ENCODE results near the gene KCNB1.

GRCh38 chr20:49523767-49524360 is 41.4 kb upstream of the KCNB1 start:
- TF ChIP-seq GABPA (IDR thresholded peaks at IDR 0.05; ENCODE audit: low read depth) = no peak
- TF ChIP-seq CTCF (IDR thresholded peaks at IDR 0.05; ENCODE audit: insufficient read depth, low read length) = no peak
- TF ChIP-seq POLR2AphosphoS5 (IDR thresholded peaks at IDR 0.05; ENCODE audit: low read depth) = no peak
- no peak for TF ChIP-seq REST (IDR thresholded peaks at IDR 0.05; ENCODE audit: insufficient replicate concordance, low read depth)
- TF ChIP-seq SPI1 (IDR thresholded peaks at IDR 0.05; ENCODE audit: borderline replicate concordance, low read depth) = no peak

All from HL-60 (cell line).